HepG2 (cell line): ENCODE data around the gene CHN2. TPM values are rescaled to one million over a fixed set of nuclear protein-coding genes. Genes with fewer than 3 reads are reported as not detected.
A peak's percentile ranks its signal among the peaks of the same experiment; 100 is the strongest.

Experiments
- ATAD3A ChIP-seq: sonication (generic); formaldehyde crosslinking; IDR thresholded peaks from 2 replicates; pipeline ENCODE4 v1.4.0; 2020; ENCODE audit warnings: missing genetic modification reagents
- ATF7 ChIP-seq, 2 experiments: fragments of 450-650 bp in 1 of 2; sonication (generic) in 1 of 2; formaldehyde crosslinking in 1 of 2; IDR thresholded peaks; 2 replicates each; pipeline versions ENCODE4 v1.4.0 to v1.6.1; 2016 to 2020; ENCODE audit warnings: antibody characterized with exemption in 1 of 2, mild to moderate bottlenecking in 1 of 2, missing genetic modification reagents in 1 of 2
- CC2D1A ChIP-seq: sonication (generic); formaldehyde crosslinking; IDR thresholded peaks from 2 replicates; pipeline ENCODE4 v1.8.1; 2023; ENCODE audit warnings: mild to moderate bottlenecking, missing genetic modification reagents
- ELF3 ChIP-seq: IDR thresholded peaks from 2 replicates; pipeline ENCODE4 v1.6.1; 2016; ENCODE audit warnings: missing genetic modification reagents, missing compliant biosample characterization
- FOSL2 ChIP-seq: sonication (generic); formaldehyde crosslinking; IDR thresholded peaks from 2 replicates; pipeline ENCODE4 v1.4.0; 2020; ENCODE audit warnings: missing genetic modification reagents
- FOXJ3 ChIP-seq: sonication (generic); formaldehyde crosslinking; IDR thresholded peaks from 2 replicates; pipeline ENCODE4 v1.4.0; 2020; ENCODE audit warnings: missing genetic modification reagents, mild to moderate bottlenecking, borderline replicate concordance
- FOXK1 ChIP-seq: sonication (generic); formaldehyde crosslinking; IDR thresholded peaks from 2 replicates; pipeline ENCODE4 v1.4.0; 2020; ENCODE audit warnings: low read depth, missing genetic modification reagents, borderline replicate concordance
- GABPA ChIP-seq, 2 experiments: IDR thresholded peaks; 2 replicates each; pipeline ENCODE4 v1.6.1; 2011 to 2016; ENCODE audit warnings: low read depth in 2 of 2, low read length in 1 of 2, missing biosample characterization in 1 of 2, missing genetic modification characterization in 1 of 2
- GATAD1 ChIP-seq: IDR thresholded peaks from 2 replicates; pipeline ENCODE4 v1.6.1; 2016; ENCODE audit warnings: missing genetic modification reagents, missing compliant biosample characterization
- HMG20A ChIP-seq: IDR thresholded peaks from 2 replicates; pipeline ENCODE4 v1.6.1; 2016; ENCODE audit warnings: borderline replicate concordance
- JARID2 ChIP-seq: sonication (generic); formaldehyde crosslinking; IDR thresholded peaks from 2 replicates; pipeline ENCODE4 v1.8.1; 2023; ENCODE audit warnings: missing genetic modification reagents, inconsistent platforms; ENCODE audit not compliant: insufficient replicate concordance
- JUN ChIP-seq: sonication (generic); formaldehyde crosslinking; IDR thresholded peaks from 2 replicates; pipeline ENCODE4 v1.4.0; 2020; ENCODE audit warnings: mild to moderate bottlenecking, missing genetic modification reagents
- MAFF ChIP-seq: IDR thresholded peaks from 2 replicates; pipeline ENCODE4 v1.6.1; 2011; ENCODE audit warnings: low read depth, low read length, improper control_type of control experiment
- MED1 ChIP-seq: sonication (generic); formaldehyde crosslinking; IDR thresholded peaks from 2 replicates; pipeline ENCODE4 v1.4.0; 2020; ENCODE audit warnings: missing genetic modification reagents
- MXD4 ChIP-seq: IDR thresholded peaks from 2 replicates; pipeline ENCODE4 v1.6.1; 2016; ENCODE audit warnings: mild to moderate bottlenecking, missing biosample characterization, missing genetic modification reagents
- NFRKB ChIP-seq: fragments of 450-650 bp; IDR thresholded peaks from 2 replicates; pipeline ENCODE4 v1.6.1; 2017
- NONO ChIP-seq, 2 experiments: fragments of 450-650 bp in 1 of 2; sonication (generic) in 1 of 2; formaldehyde crosslinking in 1 of 2; IDR thresholded peaks in 1 of 2; conservative IDR thresholded peaks in 1 of 2; 2 replicates each; pipeline versions ENCODE4 v1.6.1 to v1.8.0; 2017 to 2022; ENCODE audit warnings: mild to moderate bottlenecking in 1 of 2, missing genetic modification reagents in 1 of 2, moderate library complexity in 1 of 2
- PITX1 ChIP-seq: sonication (generic); formaldehyde crosslinking; IDR thresholded peaks from 2 replicates; pipeline ENCODE4 v1.5.1; 2020; ENCODE audit warnings: mild to moderate bottlenecking, missing genetic modification reagents
- PLSCR1 ChIP-seq: sonication (generic); formaldehyde crosslinking; IDR thresholded peaks from 2 replicates; pipeline ENCODE4 v1.5.0; 2020; ENCODE audit warnings: missing genetic modification reagents, mild to moderate bottlenecking, borderline replicate concordance
- POLR2G ChIP-seq: fragments of 200-400 bp; formaldehyde crosslinking; IDR thresholded peaks from 2 replicates; pipeline ENCODE4 v1.6.1; 2018; ENCODE audit warnings: mild to moderate bottlenecking, low read depth, low read length, moderate library complexity
- SNAI1 ChIP-seq: sonication (generic); formaldehyde crosslinking; IDR thresholded peaks from 2 replicates; pipeline ENCODE4 v1.5.0; 2020; ENCODE audit warnings: mild to moderate bottlenecking, missing genetic modification reagents, borderline replicate concordance
- XRCC5 ChIP-seq: fragments of 200-400 bp; formaldehyde crosslinking; optimal IDR thresholded peaks from 2 replicates; pipeline ENCODE3; 2017; ENCODE audit warnings: mild to moderate bottlenecking, low read length
- ZBTB20 ChIP-seq: sonication (generic); formaldehyde crosslinking; IDR thresholded peaks from 2 replicates; pipeline ENCODE4 v1.8.1; 2023; ENCODE audit warnings: missing genetic modification reagents, low read depth, mild to moderate bottlenecking, borderline replicate concordance
- ZBTB38 ChIP-seq: sonication (generic); formaldehyde crosslinking; IDR thresholded peaks from 2 replicates; pipeline ENCODE4 v1.5.1; 2020; ENCODE audit warnings: mild to moderate bottlenecking, missing genetic modification reagents
- ZNF260 ChIP-seq: sonication (generic); formaldehyde crosslinking; IDR thresholded peaks from 2 replicates; pipeline ENCODE4 v1.4.0; 2020; ENCODE audit warnings: missing genetic modification reagents, low read depth, mild to moderate bottlenecking, borderline replicate concordance
- ZNF3 ChIP-seq: IDR thresholded peaks from 2 replicates; pipeline ENCODE4 v1.7.0; 2017; ENCODE audit warnings: inconsistent platforms
- polyA plus RNA-seq, 8 experiments: library from polyadenylated mRNA; depleted of rRNA in 3 of 8; stranded (reverse) in 7 of 8; unstranded in 1 of 8; fragments of >200 nt; fragmentation: Illumina TruSeq in 4 of 8; extraction: Trizol in 4 of 8; gene quantifications; 2 replicates each; pipeline versions ENCODE4 v1.2.1 to v1.2.3, GENCODE V29; 2011 to 2016; ENCODE audit warnings: low read depth in 4 of 8, missing spikeins in 1 of 8, mixed read lengths in 1 of 8; ENCODE audit not compliant: insufficient read depth in 1 of 8
- total RNA-seq, 5 experiments: library from RNA; depleted of rRNA; stranded (reverse); fragments of >200 nt; fragmentation: Illumina TruSeq; extraction: Trizol; gene quantifications; 2 replicates each; pipeline ENCODE4 v1.2.3, GENCODE V29; 2016; ENCODE audit warnings: low read depth in 1 of 5

Gene CHN2
- total and polyA plus RNA-seq, 2 of the 13 experiments (the other 11 are each of a cell fraction or from before 2014, with no cell fraction given) = 23.5 to 30.5 TPM

- no peak for TF ChIP-seq NONO (IDR thresholded peaks at IDR 0.05)
- peak; percentile 46; the same call in 1 of the 2 replicates for TF ChIP-seq NONO (CRISPR knock-in tag; conservative IDR thresholded peaks at IDR 0.05)
- no peak for TF ChIP-seq PLSCR1
- TF ChIP-seq GATAD1 (CRISPR knock-in tag) = peak; percentile 38; the same call in 1 of the 2 replicates
- peak; percentile 66 for TF ChIP-seq MED1
- peak; percentile 22; the same call in 1 of the 2 replicates for TF ChIP-seq FOXJ3 (CRISPR knock-in tag)
- TF ChIP-seq XRCC5 = peak; percentile 12
- TF ChIP-seq ATAD3A = no peak
- no peak for TF ChIP-seq ZNF260 (CRISPR knock-in tag)
- no peak for TF ChIP-seq GABPA (IDR thresholded peaks at IDR 0.05; ENCODE audit: low read depth, low read length)
- peak; percentile 66 for TF ChIP-seq GABPA (CRISPR knock-in tag; IDR thresholded peaks at IDR 0.05; ENCODE audit: low read depth)
- no peak; the same call in 1 of the 2 replicates for TF ChIP-seq CC2D1A (CRISPR knock-in tag)
- TF ChIP-seq JARID2 (CRISPR knock-in tag) = no peak
- no peak for TF ChIP-seq NFRKB
- TF ChIP-seq ZNF3 (CRISPR knock-in tag) = no peak
- peak; percentile 79 for TF ChIP-seq MAFF
- TF ChIP-seq SNAI1 (CRISPR knock-in tag) = 0 out of 2 replicates have a peak, but pooled peaks have one; percentile 46
- 0 out of 2 replicates have a peak, but pooled peaks have one; percentile 28 for TF ChIP-seq MXD4 (CRISPR knock-in tag)
- peak; percentile 86 for TF ChIP-seq ELF3 (CRISPR knock-in tag)
- TF ChIP-seq ATF7 (IDR thresholded peaks at IDR 0.05) = peak; percentile 68
- TF ChIP-seq ATF7 (CRISPR knock-in tag; IDR thresholded peaks at IDR 0.05) = no peak
- no peak for TF ChIP-seq POLR2G
- TF ChIP-seq PITX1 (CRISPR knock-in tag) = peak; percentile 49; the same call in 1 of the 2 replicates
- no peak for TF ChIP-seq FOXK1 (CRISPR knock-in tag)
- peak; percentile 34; the same call in 1 of the 2 replicates for TF ChIP-seq ZBTB38
- peak; percentile 85 for TF ChIP-seq FOSL2 (CRISPR knock-in tag)
- 0 out of 2 replicates have a peak, but pooled peaks have one; percentile 35 for TF ChIP-seq JUN
- peak; percentile 82; the same call in 1 of the 2 replicates for TF ChIP-seq ZBTB20 (CRISPR knock-in tag)
- TF ChIP-seq HMG20A = peak; percentile 39; the same call in 1 of the 2 replicates
Measured at GRCh38 chr7:29375641-29376562, 181.3 kb downstream of the CHN2 start (continued).
